ENCODE measurements around the gene MMP14.
"Not testable (repeated sequence)": the region's sequence is repeated elsewhere in the genome, so short reads cannot be mapped to it uniquely, and the experiment has no call there.

The MMP14 gene

GRCh38 chr14:22852178-22852577, 15.8 kb downstream of the MMP14 start:
- H3K23ac ChIP-seq (ENCODE audit: low read length in 2 of 2); H2BK5ac ChIP-seq (ENCODE audit: low read depth, low read length, poor library complexity, severe bottlenecking); H2BK12ac ChIP-seq (ENCODE audit: low read length in 2 of 2); H3K18ac ChIP-seq (ENCODE audit: low read depth in 1 of 2, low read length in 2 of 2); H3K9me3 ChIP-seq (ENCODE audit: control insufficient read depth, low read length); H4K8ac ChIP-seq (ENCODE audit: low read length); H2BK120ac ChIP-seq (ENCODE audit: low read depth, low read length); H3K27ac ChIP-seq (ENCODE audit: low read length, poor library complexity, severe bottlenecking); H3K79me1 ChIP-seq (replicated peaks; ENCODE audit: low read length, poor library complexity, severe bottlenecking); H3K4me2 ChIP-seq (ENCODE audit: low read length, poor library complexity, severe bottlenecking); H3K27me3 ChIP-seq (ENCODE audit: control insufficient read depth in 1 of 2, insufficient read depth in 1 of 2, low read length in 2 of 2); H2AK5ac ChIP-seq (ENCODE audit: low read length, severe bottlenecking); DNase-seq; H4K91ac ChIP-seq (ENCODE audit: low read length); H3K4ac ChIP-seq (ENCODE audit: low read depth in 1 of 2, low read length in 2 of 2); H3K4me3 ChIP-seq (ENCODE audit: insufficient read depth in 1 of 2, low read depth in 1 of 2, low read length in 2 of 2); H3K36me3 ChIP-seq (ENCODE audit: control insufficient read depth in 1 of 2, insufficient read depth in 2 of 2, low read depth in 1 of 2, low read length in 2 of 2); H2BK15ac ChIP-seq (ENCODE audit: low read depth, poor library complexity, severe bottlenecking); H2AFZ ChIP-seq (ENCODE audit: low read depth, low read length); H3K14ac ChIP-seq (ENCODE audit: low read length in 2 of 2): not testable (repeated sequence)
- H3K9ac ChIP-seq (ENCODE audit: low read length) = peak overlapping the region; percentile 90
- H3K4me1 ChIP-seq (ENCODE audit: control insufficient read depth, insufficient read depth, low read depth, low read length) = peaks cover 38% of the 10 kb centered on the region
- WGBS = 89% methylated on average over 10 of the region's 12 CpGs

DNA sequence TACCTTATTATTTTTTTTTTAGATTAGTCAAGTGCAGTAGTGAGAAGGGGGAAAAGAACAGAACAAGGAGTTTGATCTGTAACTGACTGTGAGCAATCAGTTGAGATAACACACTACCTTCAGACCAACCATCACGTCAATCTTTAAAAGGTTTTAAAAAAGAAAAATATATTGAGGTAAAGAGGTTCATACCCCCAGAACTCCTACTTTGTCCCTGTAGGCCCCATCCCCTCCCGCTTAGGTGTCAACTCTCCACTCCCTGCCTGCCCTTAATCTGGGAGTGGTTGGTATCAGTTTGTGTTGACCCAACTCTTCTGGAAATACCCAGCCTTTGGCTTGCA, 16.2 kb downstream of the MMP14 start:
- H3K23ac ChIP-seq (ENCODE audit: low read length in 2 of 2) = no peak overlapping the region
- H4K91ac ChIP-seq (ENCODE audit: low read length) = no peak overlapping the region
- H4K8ac ChIP-seq (ENCODE audit: low read length) = peak overlapping the region; percentile 83
- peaks cover 36% of the 10 kb centered on the region for H3K4me1 ChIP-seq (ENCODE audit: control insufficient read depth, insufficient read depth, low read depth, low read length)
- H3K27me3 ChIP-seq (ENCODE audit: control insufficient read depth in 1 of 2, insufficient read depth in 1 of 2, low read length in 2 of 2) = no peaks in the 10 kb centered on the region
- no peak overlapping the region for H2AFZ ChIP-seq (ENCODE audit: low read depth, low read length)
- no peak overlapping the region for H2BK5ac ChIP-seq (ENCODE audit: low read depth, low read length, poor library complexity, severe bottlenecking)
- H3K9me3 ChIP-seq (ENCODE audit: control insufficient read depth, low read length) = no peaks in the 10 kb centered on the region
- H3K4ac ChIP-seq (ENCODE audit: low read depth in 1 of 2, low read length in 2 of 2) = no peak overlapping the region
- H3K36me3 ChIP-seq (ENCODE audit: control insufficient read depth in 1 of 2, insufficient read depth in 2 of 2, low read depth in 1 of 2, low read length in 2 of 2) = peaks cover 3 to 8% of the 10 kb centered on the region in 2 experiments
- H2BK15ac ChIP-seq (ENCODE audit: low read depth, poor library complexity, severe bottlenecking) = peak overlapping the region; percentile 60
- H3K14ac ChIP-seq (ENCODE audit: low read length in 2 of 2) = no peak overlapping the region
- H3K27ac ChIP-seq (ENCODE audit: low read length, poor library complexity, severe bottlenecking) = no peak overlapping the region
- peak overlapping the region; percentile 90 for H3K9ac ChIP-seq (ENCODE audit: low read length)
- H2BK120ac ChIP-seq (ENCODE audit: low read depth, low read length) = no peak overlapping the region
- no peak for DNase-seq
- WGBS = 100% methylated on average over 1 of the region's 2 CpGs
- H2BK12ac ChIP-seq (ENCODE audit: low read length in 2 of 2) = no peak overlapping the region
- no peaks in the 10 kb centered on the region for H3K79me1 ChIP-seq (replicated peaks; ENCODE audit: low read length, poor library complexity, severe bottlenecking)
- no peak overlapping the region for H3K18ac ChIP-seq (ENCODE audit: low read depth in 1 of 2, low read length in 2 of 2)
- no peak overlapping the region for H3K4me2 ChIP-seq (ENCODE audit: low read length, poor library complexity, severe bottlenecking)
- H3K4me3 ChIP-seq (ENCODE audit: insufficient read depth in 1 of 2, low read depth in 1 of 2, low read length in 2 of 2) = peak overlapping the region in 1 of 2 experiments; percentile 72
- H2AK5ac ChIP-seq (ENCODE audit: low read length, severe bottlenecking) = no peak overlapping the region

DNA sequence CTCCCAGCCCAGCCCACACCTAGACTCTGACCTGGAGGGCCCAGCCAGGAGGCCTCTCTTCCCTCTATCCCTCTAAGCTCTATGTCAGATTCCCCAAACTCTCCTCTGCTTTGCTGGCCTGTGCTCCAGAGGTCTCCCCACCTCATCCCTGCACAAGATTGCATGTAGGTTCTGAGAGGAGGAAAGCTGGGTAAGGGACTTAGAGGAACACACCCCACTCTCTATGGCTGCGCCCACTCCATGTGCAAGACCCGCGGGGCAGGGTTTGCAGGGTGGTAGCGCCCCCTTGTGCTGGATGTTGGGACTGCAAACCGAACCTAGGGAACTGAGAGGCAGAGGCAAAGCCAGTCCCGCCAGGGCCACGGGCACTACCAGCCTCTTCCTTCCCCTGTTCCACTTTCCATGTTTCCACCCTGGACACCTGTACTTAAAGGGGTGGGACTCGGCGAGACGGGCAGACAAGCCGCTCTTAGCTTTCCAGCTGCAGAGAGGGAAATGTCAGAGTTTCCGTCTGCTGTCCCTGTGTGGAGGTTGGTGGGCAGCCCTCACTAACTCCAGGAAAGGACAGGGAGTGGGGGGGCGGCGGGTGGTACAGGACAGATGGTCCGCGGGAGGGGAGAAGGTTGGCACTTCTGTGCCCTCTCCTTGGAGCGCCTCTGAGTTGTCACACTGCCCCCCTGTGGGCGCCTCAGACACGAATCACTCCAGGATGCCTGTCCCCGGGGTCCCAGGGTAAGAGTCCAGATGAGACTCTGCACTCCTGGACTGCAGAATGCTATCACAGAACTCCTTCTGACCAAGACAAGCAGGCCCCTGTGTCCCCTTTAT, 16.8 kb downstream of the MMP14 start:
- H3K27ac ChIP-seq (ENCODE audit: low read length, poor library complexity, severe bottlenecking) = no peak overlapping the region
- no peaks in the 10 kb centered on the region for H3K27me3 ChIP-seq (ENCODE audit: control insufficient read depth in 1 of 2, insufficient read depth in 1 of 2, low read length in 2 of 2)
- peak overlapping the region; percentile 17 to 92 for H3K18ac ChIP-seq (ENCODE audit: low read depth in 1 of 2, low read length in 2 of 2)
- H3K4me1 ChIP-seq (ENCODE audit: control insufficient read depth, insufficient read depth, low read depth, low read length) = peaks cover 30% of the 10 kb centered on the region
- no peak overlapping the region for H3K14ac ChIP-seq (ENCODE audit: low read length in 2 of 2)
- peak overlapping the region in 1 of 2 experiments; percentile 81 for H3K23ac ChIP-seq (ENCODE audit: low read length in 2 of 2)
- H3K4me2 ChIP-seq (ENCODE audit: low read length, poor library complexity, severe bottlenecking) = peak overlapping the region; percentile 69
- peak; percentile 84 for DNase-seq
- peak overlapping the region; percentile 60 for H2BK15ac ChIP-seq (ENCODE audit: low read depth, poor library complexity, severe bottlenecking)
- H2AFZ ChIP-seq (ENCODE audit: low read depth, low read length) = peak overlapping the region; percentile 94
- H4K8ac ChIP-seq (ENCODE audit: low read length) = peak overlapping the region; percentile 83
- WGBS = 6% methylated on average over 17 of the region's 20 CpGs
- H2BK12ac ChIP-seq (ENCODE audit: low read length in 2 of 2) = peak overlapping the region; percentile 18 to 33
- no peak overlapping the region for H2BK120ac ChIP-seq (ENCODE audit: low read depth, low read length)
- H3K9ac ChIP-seq (ENCODE audit: low read length) = peak overlapping the region; percentile 90
- H3K4ac ChIP-seq (ENCODE audit: low read depth in 1 of 2, low read length in 2 of 2) = peak overlapping the region; percentile 7 to 67
- peak overlapping the region in 1 of 2 experiments; percentile 72 for H3K4me3 ChIP-seq (ENCODE audit: insufficient read depth in 1 of 2, low read depth in 1 of 2, low read length in 2 of 2)
- H3K79me1 ChIP-seq (replicated peaks; ENCODE audit: low read length, poor library complexity, severe bottlenecking) = no peaks in the 10 kb centered on the region
- H3K9me3 ChIP-seq (ENCODE audit: control insufficient read depth, low read length) = no peaks in the 10 kb centered on the region
- H3K36me3 ChIP-seq (ENCODE audit: control insufficient read depth in 1 of 2, insufficient read depth in 2 of 2, low read depth in 1 of 2, low read length in 2 of 2) = peaks cover 0 to 5% of the 10 kb centered on the region in 2 experiments
- no peak overlapping the region for H2AK5ac ChIP-seq (ENCODE audit: low read length, severe bottlenecking)
- H4K91ac ChIP-seq (ENCODE audit: low read length) = peak overlapping the region; percentile 15
- no peak overlapping the region for H2BK5ac ChIP-seq (ENCODE audit: low read depth, low read length, poor library complexity, severe bottlenecking)

- H3K27ac ChIP-seq (ENCODE audit: low read length, poor library complexity, severe bottlenecking); H2BK15ac ChIP-seq (ENCODE audit: low read depth, poor library complexity, severe bottlenecking); H3K9ac ChIP-seq (ENCODE audit: low read length); H2BK12ac ChIP-seq (ENCODE audit: low read length in 2 of 2); H3K27me3 ChIP-seq (ENCODE audit: control insufficient read depth in 1 of 2, insufficient read depth in 1 of 2, low read length in 2 of 2); H2AK5ac ChIP-seq (ENCODE audit: low read length, severe bottlenecking); H3K79me1 ChIP-seq (replicated peaks; ENCODE audit: low read length, poor library complexity, severe bottlenecking); H3K14ac ChIP-seq (ENCODE audit: low read length in 2 of 2); H2BK120ac ChIP-seq (ENCODE audit: low read depth, low read length); H3K36me3 ChIP-seq (ENCODE audit: control insufficient read depth in 1 of 2, insufficient read depth in 2 of 2, low read depth in 1 of 2, low read length in 2 of 2); H4K91ac ChIP-seq (ENCODE audit: low read length); H4K8ac ChIP-seq (ENCODE audit: low read length); H3K4me2 ChIP-seq (ENCODE audit: low read length, poor library complexity, severe bottlenecking); H3K4me3 ChIP-seq (ENCODE audit: insufficient read depth in 1 of 2, low read depth in 1 of 2, low read length in 2 of 2); DNase-seq; H2BK5ac ChIP-seq (ENCODE audit: low read depth, low read length, poor library complexity, severe bottlenecking); H2AFZ ChIP-seq (ENCODE audit: low read depth, low read length); H3K23ac ChIP-seq (ENCODE audit: low read length in 2 of 2); H3K4ac ChIP-seq (ENCODE audit: low read depth in 1 of 2, low read length in 2 of 2); H3K18ac ChIP-seq (ENCODE audit: low read depth in 1 of 2, low read length in 2 of 2); H3K9me3 ChIP-seq (ENCODE audit: control insufficient read depth, low read length): not testable (repeated sequence)
- WGBS = 99% methylated on average over 11 of the region's 11 CpGs
- H3K4me1 ChIP-seq (ENCODE audit: control insufficient read depth, insufficient read depth, low read depth, low read length) = peaks cover 19% of the 10 kb centered on the region
These were observed 17.9 kb downstream of the MMP14 start for GRCh38 chr14:22854296-22854695.
